Measurements from ENCODE around the gene COL3A1.

Gene COL3A1

DNA sequence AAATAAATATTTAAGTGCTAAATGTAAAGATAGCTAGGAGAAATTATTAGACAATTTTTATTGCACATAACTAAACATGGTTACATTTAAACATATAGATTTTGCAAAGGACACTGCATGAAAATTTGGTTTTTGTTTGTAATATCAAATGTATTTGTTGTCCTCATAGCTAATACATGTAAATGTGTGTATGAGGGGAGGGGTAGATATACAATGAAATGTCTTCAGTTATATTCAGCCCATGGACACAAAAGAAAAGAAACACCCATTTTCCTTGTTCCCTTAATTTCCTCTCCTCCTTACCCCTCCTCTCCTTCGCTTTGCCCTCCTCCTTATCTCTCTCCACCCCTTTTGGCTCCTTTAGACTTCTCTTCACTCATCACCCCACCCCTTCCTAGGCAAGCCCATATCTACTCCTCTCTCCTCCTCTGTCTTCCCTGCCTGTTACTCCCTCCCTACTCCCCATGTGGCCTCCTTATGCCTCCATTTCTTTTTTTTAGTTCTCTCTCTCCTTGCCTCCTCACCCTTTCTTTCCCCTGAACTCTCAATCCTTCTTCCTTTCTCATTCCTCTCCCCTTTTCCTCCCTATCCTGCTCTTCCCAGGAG lies 1.4 kb downstream of the COL3A1 start:
- 100% methylated on average over 1 of the region's 1 CpG for WGBS (ENCODE audit: insufficient coverage)
- Histone ChIP-seq H3K36me3 (ENCODE audit: control insufficient read depth in 4 of 4, insufficient read depth in 4 of 4, low read length in 3 of 4) (no peaks in the 10 kb centered on the region), H3K4me3 (ENCODE audit: control insufficient read depth in 1 of 7, extremely low read depth in 1 of 7, insufficient read depth in 4 of 7, low read depth in 2 of 7, low read length in 6 of 7) (no peak overlapping the region), H3K27ac (ENCODE audit: insufficient read depth in 1 of 2, low read depth in 1 of 2, low read length in 2 of 2, poor library complexity in 1 of 2, severe bottlenecking in 2 of 2) (no peak overlapping the region), H3K27me3 (replicated peaks in 2 of 5; ENCODE audit: control insufficient read depth in 4 of 5, insufficient read depth in 5 of 5, low read length in 4 of 5) (peaks cover 0 to 2% (median 0%) of the 10 kb centered on the region in 5 experiments), H3K9me3 (ENCODE audit: control extremely low read depth in 1 of 5, control insufficient read depth in 4 of 5, insufficient read depth in 2 of 5, low read depth in 1 of 5, low read length in 4 of 5) (no peaks in the 10 kb centered on the region), H3K4me1 (ENCODE audit: control extremely low read depth in 1 of 4, control insufficient read depth in 4 of 4, insufficient read depth in 4 of 4, low read length in 3 of 4) (no peaks in the 10 kb centered on the region)
- DNase-seq, result no peak
- ChIA-PET POLR2A (no interaction called here), CTCF (no interaction called here)

DNA sequence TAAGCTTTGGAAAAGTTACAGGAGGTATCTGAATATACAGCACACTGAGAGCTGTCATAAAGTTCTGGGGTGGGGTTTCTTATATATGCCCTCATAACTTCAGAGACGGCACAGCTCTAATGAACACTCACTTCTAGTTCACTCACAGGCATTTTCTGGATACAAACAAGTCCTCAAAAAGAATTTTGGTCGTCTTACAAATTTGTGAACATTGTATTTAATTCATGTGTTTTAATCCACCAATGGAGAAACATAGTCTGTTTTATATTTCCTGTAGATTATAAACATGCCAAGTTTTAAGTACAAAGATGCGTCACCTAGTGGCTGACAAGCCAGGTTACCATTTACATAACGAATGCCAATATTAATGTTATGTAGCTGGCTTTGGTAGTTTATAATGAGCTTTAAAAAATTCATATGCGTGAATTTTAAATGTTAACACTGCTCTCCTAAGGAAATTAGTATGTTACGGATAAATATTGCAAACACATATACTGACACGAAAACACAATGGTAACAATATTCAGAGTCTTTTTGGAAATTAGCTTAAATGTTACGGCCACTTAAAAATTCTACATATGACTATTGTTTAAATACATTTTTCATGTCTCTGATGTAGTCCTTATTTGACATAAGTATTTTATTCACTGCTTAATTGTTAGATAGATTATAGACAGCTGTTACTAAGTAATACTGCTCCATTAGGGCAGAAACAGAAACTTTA lies 2.5 kb downstream of the COL3A1 start:
- no peaks in the 10 kb centered on the region for H3K9me3 ChIP-seq (ENCODE audit: control extremely low read depth in 1 of 5, control insufficient read depth in 4 of 5, insufficient read depth in 2 of 5, low read depth in 1 of 5, low read length in 4 of 5)
- DNase-seq, result peak in 1 of 3 donors; percentile 9
- peaks cover 0 to 2% (median 0%) of the 10 kb centered on the region in 5 experiments for H3K27me3 ChIP-seq (replicated peaks in 2 of 5; ENCODE audit: control insufficient read depth in 4 of 5, insufficient read depth in 5 of 5, low read length in 4 of 5)
- no CpG with 5 or more reads among the region's 8 CpGs for WGBS (ENCODE audit: insufficient coverage)
- POLR2A ChIA-PET, result no interaction called here
- H3K4me1 ChIP-seq (ENCODE audit: control extremely low read depth in 1 of 4, control insufficient read depth in 4 of 4, insufficient read depth in 4 of 4, low read length in 3 of 4), result no peaks in the 10 kb centered on the region
- CTCF ChIA-PET, result no interaction called here
- no peak overlapping the region for H3K27ac ChIP-seq (ENCODE audit: insufficient read depth in 1 of 2, low read depth in 1 of 2, low read length in 2 of 2, poor library complexity in 1 of 2, severe bottlenecking in 2 of 2)
- no peak overlapping the region for H3K4me3 ChIP-seq (ENCODE audit: control insufficient read depth in 1 of 7, extremely low read depth in 1 of 7, insufficient read depth in 4 of 7, low read depth in 2 of 7, low read length in 6 of 7)
- H3K36me3 ChIP-seq (ENCODE audit: control insufficient read depth in 4 of 4, insufficient read depth in 4 of 4, low read length in 3 of 4), result no peaks in the 10 kb centered on the region

DNA sequence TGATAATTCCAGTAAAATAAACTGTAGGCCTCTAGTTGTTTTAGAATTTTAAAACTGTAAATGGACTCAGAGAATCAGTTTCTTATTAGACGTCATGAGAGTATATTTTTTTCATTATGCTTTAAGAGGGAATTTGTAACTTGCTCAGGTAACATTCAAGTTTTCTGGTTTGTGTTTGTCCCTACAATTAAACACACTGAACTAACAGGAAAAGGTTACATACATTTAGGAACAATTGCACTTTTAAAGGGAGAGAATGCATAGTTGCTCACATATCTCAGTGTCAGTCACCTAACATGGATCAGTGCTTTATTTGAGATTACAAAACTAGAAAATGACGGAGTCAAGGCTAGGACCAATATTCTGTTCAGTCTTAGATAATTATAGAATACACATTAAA lies 3.1 kb downstream of the COL3A1 start:
- Histone ChIP-seq H3K27me3 (replicated peaks in 2 of 5; ENCODE audit: control insufficient read depth in 4 of 5, insufficient read depth in 5 of 5, low read length in 4 of 5) (peaks cover 0 to 2% (median 0%) of the 10 kb centered on the region in 5 experiments), H3K27ac (ENCODE audit: insufficient read depth in 1 of 2, low read depth in 1 of 2, low read length in 2 of 2, poor library complexity in 1 of 2, severe bottlenecking in 2 of 2) (no peak overlapping the region), H3K9me3 (ENCODE audit: control extremely low read depth in 1 of 5, control insufficient read depth in 4 of 5, insufficient read depth in 2 of 5, low read depth in 1 of 5, low read length in 4 of 5) (no peaks in the 10 kb centered on the region), H3K4me3 (ENCODE audit: control insufficient read depth in 1 of 7, extremely low read depth in 1 of 7, insufficient read depth in 4 of 7, low read depth in 2 of 7, low read length in 6 of 7) (no peak overlapping the region), H3K36me3 (ENCODE audit: control insufficient read depth in 4 of 4, insufficient read depth in 4 of 4, low read length in 3 of 4) (no peaks in the 10 kb centered on the region), H3K4me1 (ENCODE audit: control extremely low read depth in 1 of 4, control insufficient read depth in 4 of 4, insufficient read depth in 4 of 4, low read length in 3 of 4) (no peaks in the 10 kb centered on the region)
- CTCF ChIA-PET, result no interaction called here
- DNase-seq, result no peak
- no CpG with 5 or more reads among the region's 2 CpGs for WGBS (ENCODE audit: insufficient coverage)
- POLR2A ChIA-PET, result no interaction called here

DNA sequence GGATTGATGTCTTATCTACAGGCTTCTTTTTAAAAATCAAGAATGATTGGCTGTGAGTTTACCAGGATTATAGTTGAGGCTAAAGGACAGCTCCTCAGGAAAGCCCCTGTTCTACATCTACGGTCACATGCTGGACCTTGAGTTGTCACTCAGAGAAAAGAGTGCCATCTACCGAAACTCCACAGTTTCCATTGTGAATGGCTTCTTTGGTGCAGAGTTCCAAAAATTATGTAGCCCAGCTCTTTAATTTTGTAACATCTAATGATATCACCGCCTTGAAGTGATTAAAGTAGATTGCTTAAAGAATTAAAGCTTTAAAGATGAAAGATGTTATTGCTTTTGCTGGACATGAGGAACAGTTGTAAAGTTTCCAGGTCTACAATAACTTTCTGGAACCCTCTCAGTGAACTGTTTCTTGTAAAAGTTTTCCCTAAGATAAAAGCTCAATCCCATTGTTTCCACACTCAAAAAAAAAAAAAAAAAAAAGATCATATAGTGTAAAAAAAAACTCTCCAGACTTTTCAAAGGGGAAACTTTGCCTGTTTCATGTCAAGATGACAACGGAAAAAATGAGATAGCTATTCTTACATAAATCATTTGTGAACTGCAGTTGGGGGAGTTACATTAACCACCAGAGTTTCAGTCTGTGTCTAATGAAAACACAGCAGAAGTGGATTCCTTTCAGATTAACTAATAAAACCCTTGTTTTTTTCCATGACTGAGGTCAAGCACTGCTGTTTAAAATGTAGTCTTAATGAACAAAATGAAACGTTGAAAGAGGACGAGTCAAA lies 4.3 kb downstream of the COL3A1 start:
- POLR2A ChIA-PET, result no interaction called here
- Histone ChIP-seq H3K27ac (ENCODE audit: insufficient read depth in 1 of 2, low read depth in 1 of 2, low read length in 2 of 2, poor library complexity in 1 of 2, severe bottlenecking in 2 of 2) (no peak overlapping the region), H3K9me3 (ENCODE audit: control extremely low read depth in 1 of 5, control insufficient read depth in 4 of 5, insufficient read depth in 2 of 5, low read depth in 1 of 5, low read length in 4 of 5) (no peaks in the 10 kb centered on the region), H3K4me1 (ENCODE audit: control extremely low read depth in 1 of 4, control insufficient read depth in 4 of 4, insufficient read depth in 4 of 4, low read length in 3 of 4) (no peaks in the 10 kb centered on the region), H3K36me3 (ENCODE audit: control insufficient read depth in 4 of 4, insufficient read depth in 4 of 4, low read length in 3 of 4) (no peaks in the 10 kb centered on the region), H3K4me3 (ENCODE audit: control insufficient read depth in 1 of 7, extremely low read depth in 1 of 7, insufficient read depth in 4 of 7, low read depth in 2 of 7, low read length in 6 of 7) (no peak overlapping the region), H3K27me3 (replicated peaks in 2 of 5; ENCODE audit: control insufficient read depth in 4 of 5, insufficient read depth in 5 of 5, low read length in 4 of 5) (peaks cover 0 to 2% (median 0%) of the 10 kb centered on the region in 5 experiments)
- 70% methylated on average over 4 of the region's 6 CpGs for WGBS (ENCODE audit: insufficient coverage)
- DNase-seq, result no peak
- CTCF ChIA-PET, result interaction anchor here (0.7 kb wide), 2 partner anchors 9 to 847 kb away, joined by 3 to 5 read pairs; no protein-coding TSS in a partner anchor

DNA sequence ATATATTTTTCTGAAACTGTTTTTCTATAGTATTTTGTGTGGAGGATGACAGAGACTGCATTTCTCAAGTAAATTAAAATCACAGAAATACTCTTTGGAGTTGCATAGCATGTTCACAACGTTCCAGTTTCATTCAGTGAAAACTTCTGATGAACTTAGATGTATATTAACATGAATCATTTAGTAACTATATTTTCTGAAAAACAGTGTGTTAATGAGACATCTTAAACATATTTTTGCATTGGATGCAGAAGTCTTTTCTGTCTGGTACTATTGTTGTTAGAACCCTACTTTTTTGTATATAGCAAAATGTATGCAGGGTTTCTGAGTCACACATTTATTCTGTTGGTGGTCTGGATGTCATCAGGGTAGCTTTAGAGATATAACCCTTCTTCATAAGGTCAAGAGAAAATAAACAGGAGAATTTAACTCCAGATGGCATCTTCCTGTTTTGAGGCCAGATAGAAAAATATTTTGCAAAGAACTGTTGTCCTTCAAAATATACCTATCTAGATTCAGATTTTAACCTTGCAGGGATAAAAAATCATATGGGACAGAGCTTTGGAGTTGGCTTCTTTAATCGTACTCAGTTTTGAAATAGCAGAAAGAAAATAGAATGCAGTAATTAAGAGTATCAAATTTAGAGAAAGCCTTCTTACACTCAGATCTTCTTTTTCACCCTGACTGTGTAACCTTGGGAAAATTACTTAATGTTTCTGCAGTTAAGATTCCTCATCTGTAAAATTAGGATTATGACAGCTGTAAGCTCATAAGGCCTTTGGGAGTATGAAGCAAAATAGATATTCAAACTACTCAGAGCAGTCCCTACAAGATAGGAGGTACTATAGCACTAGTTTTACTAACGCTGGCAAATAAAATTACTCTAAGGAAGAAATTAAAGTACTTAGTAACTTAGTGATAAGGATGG lies 5.3 kb downstream of the COL3A1 start:
- no CpG with 5 or more reads among the region's 3 CpGs for WGBS (ENCODE audit: insufficient coverage)
- DNase-seq, result no peak
- Histone ChIP-seq H3K9me3 (ENCODE audit: control extremely low read depth in 1 of 5, control insufficient read depth in 4 of 5, insufficient read depth in 2 of 5, low read depth in 1 of 5, low read length in 4 of 5) (no peaks in the 10 kb centered on the region), H3K27me3 (replicated peaks in 2 of 5; ENCODE audit: control insufficient read depth in 4 of 5, insufficient read depth in 5 of 5, low read length in 4 of 5) (peaks cover 0 to 2% (median 0%) of the 10 kb centered on the region in 5 experiments), H3K4me1 (ENCODE audit: control extremely low read depth in 1 of 4, control insufficient read depth in 4 of 4, insufficient read depth in 4 of 4, low read length in 3 of 4) (no peaks in the 10 kb centered on the region), H3K36me3 (ENCODE audit: control insufficient read depth in 4 of 4, insufficient read depth in 4 of 4, low read length in 3 of 4) (no peaks in the 10 kb centered on the region), H3K4me3 (ENCODE audit: control insufficient read depth in 1 of 7, extremely low read depth in 1 of 7, insufficient read depth in 4 of 7, low read depth in 2 of 7, low read length in 6 of 7) (no peak overlapping the region), H3K27ac (ENCODE audit: insufficient read depth in 1 of 2, low read depth in 1 of 2, low read length in 2 of 2, poor library complexity in 1 of 2, severe bottlenecking in 2 of 2) (no peak overlapping the region)
- ChIA-PET POLR2A (no interaction called here), CTCF (interaction anchor here (0.7 kb wide), 1 partner anchor 848 kb away, joined by 5 read pairs; no protein-coding TSS in a partner anchor)

DNA sequence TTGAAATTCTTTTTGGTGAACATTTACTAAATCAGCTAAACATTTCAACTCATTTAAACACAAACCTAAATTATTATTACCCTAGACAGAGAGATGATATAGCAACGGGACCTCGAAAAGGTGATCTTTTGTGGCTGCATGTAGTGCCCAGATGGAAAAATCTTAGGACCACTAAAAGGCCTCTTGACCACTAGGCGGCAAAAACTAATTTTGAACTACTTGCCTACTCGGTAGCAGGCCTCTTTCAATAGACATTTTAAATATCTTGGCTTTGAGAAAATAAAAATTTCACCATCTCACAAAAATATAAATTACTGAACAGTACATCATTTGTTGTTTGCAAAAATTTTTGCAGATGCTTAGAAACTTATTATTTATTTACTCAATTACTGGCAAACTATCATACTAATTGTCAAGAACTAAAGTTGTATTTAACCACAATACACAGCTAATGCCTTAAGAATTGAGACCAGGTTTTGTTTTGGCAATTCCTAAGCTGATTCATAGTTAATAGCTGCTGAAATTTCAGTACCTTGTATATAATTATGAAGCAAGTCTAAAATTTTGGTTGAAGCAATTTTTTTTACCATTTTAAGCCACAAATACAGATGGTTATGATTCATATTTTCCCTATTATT lies 9.4 kb downstream of the COL3A1 start:
- Histone ChIP-seq H3K4me3 (ENCODE audit: control insufficient read depth in 1 of 7, extremely low read depth in 1 of 7, insufficient read depth in 4 of 7, low read depth in 2 of 7, low read length in 6 of 7) (no peak overlapping the region), H3K36me3 (ENCODE audit: control insufficient read depth in 4 of 4, insufficient read depth in 4 of 4, low read length in 3 of 4) (no peaks in the 10 kb centered on the region), H3K9me3 (ENCODE audit: control extremely low read depth in 1 of 5, control insufficient read depth in 4 of 5, insufficient read depth in 2 of 5, low read depth in 1 of 5, low read length in 4 of 5) (no peaks in the 10 kb centered on the region), H3K27ac (ENCODE audit: insufficient read depth in 1 of 2, low read depth in 1 of 2, low read length in 2 of 2, poor library complexity in 1 of 2, severe bottlenecking in 2 of 2) (no peak overlapping the region), H3K27me3 (replicated peaks in 2 of 5; ENCODE audit: control insufficient read depth in 4 of 5, insufficient read depth in 5 of 5, low read length in 4 of 5) (peaks cover 0 to 2% (median 0%) of the 10 kb centered on the region in 5 experiments), H3K4me1 (ENCODE audit: control extremely low read depth in 1 of 4, control insufficient read depth in 4 of 4, insufficient read depth in 4 of 4, low read length in 3 of 4) (no peaks in the 10 kb centered on the region)
- ChIA-PET POLR2A (no interaction called here), CTCF (no interaction called here)
- peak in 1 of 3 donors; percentile 3 for DNase-seq
- 88% methylated on average over 2 of the region's 4 CpGs for WGBS (ENCODE audit: insufficient coverage)

Data from common myeloid progenitor, CD34-positive (primary cell).